NOMO-1 treated with dmso at 0.1 percent for 144 hours (cell line): ENCODE results near the gene ZNRD2.

Experiments
- DNase-seq: peaks from one replicate; lab custom pipeline; 2025; ENCODE audit not compliant: unreplicated experiment; lab: John Stamatoyannopoulos, UW

The ZNRD2 gene

GRCh38 chr11:65572356-65573051 lies 2.2 kb downstream of the ZNRD2 start, which contains the start of gene FAM89B:
TSS of gene FAM89B (plus strand) at chr11:65572538. CDS start at chr11:65572670, 132 bp downstream.
- peak; percentile 81 for DNase-seq

DNA sequence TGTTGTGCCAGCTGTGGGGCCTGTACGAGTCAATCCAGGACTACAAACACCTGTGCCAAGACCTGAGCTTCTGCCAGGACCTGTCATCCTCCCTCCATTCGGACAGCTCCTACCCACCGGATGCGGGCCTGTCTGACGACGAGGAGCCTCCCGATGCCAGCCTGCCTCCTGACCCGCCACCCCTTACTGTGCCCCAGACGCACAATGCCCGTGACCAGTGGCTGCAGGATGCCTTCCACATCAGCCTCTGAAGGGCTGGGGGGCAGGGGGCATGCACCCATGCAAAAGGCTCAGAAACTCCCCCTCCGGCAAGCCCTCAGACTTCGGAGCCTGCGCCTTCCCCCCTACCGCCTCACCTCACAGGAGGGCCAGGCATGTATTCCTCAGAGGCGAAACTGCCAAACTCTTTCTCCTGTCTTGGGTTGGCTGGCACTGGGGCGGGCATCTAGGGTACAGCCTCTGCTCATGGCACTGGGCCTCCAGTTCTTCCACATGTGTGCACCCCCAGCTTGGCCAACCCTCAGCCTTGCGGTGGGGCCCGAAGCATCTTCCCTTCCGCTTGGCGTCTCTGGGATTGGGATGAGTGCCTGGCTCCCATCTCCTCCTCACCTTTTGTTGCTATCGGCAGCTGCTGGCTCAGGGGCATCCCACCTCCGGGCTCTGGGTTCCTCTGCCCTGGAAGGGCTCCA lies 3.3 kb downstream of the ZNRD2 start:
- DNase-seq: no peak

DNA sequence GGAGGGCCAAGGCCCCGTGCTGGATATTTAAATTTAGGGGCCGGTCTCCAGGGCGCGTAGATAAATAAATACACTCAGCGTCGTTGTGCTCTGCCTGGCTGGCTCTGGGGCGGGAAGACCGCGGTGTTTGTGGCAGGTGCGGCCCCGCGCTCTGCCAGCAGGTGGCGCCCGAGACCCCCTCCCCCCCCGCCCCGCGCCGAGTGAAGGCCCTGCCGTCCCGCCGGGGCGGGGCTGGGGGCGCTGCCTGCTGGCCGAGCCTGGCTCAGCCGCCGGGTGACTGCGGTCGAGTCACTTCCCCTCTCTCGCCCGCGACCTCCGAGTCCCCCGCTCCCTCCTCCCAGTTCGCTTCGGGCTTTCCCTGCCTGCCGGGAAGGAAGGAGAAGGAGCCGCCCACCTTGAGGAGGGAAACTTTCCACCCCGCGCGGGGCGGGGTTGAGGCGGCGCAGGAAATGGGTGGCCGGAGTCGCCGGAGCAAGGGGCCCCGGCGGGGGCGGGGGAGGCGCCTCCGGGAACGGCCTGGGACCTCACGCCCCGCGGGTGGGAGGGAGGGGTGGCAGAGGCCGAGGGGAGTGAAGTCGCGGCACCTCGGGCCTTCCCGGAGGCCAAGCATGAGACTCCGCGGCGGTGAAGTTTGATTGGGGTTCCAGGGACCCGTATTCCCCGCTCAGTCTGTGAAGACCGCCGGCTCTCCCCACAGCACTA lies 4.0 kb downstream of the ZNRD2 start:
- peak; percentile 98 for DNase-seq

DNA sequence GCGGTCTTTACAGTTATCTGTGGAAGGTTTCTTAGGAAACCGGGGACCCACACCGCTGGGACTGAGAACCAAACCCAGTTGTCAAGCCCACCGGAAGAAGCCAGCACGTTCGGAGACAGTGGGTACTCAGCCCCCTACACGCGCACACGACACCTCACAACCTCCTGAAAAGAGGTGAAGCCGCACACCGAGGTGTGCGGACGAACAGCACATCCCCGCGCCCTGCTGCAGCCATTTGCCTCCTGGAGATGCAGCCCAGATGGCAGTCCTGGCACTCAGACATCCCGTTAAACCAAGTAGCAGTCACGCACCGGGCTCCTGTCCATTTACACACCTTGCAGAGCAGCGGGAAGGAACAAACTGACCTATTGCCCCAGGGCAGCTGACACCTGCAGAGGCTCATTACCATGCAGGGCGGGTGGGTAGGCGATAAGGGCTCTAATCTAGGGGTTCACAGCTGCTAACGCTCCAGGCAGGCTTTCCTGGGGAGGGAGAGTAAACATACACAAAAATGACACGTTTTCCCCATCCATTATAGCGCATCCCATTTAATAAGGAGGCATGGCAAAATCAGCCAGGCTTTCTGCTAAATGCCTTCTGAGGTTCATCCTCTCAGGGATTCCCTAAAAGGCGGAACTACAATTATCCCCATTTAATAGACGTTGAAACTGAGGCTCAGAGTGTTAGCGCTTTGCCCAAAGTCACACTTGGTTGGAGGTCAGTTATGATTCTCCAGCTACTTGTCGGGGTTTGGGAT lies 4.7 kb downstream of the ZNRD2 start:
- no peak for DNase-seq

DNA sequence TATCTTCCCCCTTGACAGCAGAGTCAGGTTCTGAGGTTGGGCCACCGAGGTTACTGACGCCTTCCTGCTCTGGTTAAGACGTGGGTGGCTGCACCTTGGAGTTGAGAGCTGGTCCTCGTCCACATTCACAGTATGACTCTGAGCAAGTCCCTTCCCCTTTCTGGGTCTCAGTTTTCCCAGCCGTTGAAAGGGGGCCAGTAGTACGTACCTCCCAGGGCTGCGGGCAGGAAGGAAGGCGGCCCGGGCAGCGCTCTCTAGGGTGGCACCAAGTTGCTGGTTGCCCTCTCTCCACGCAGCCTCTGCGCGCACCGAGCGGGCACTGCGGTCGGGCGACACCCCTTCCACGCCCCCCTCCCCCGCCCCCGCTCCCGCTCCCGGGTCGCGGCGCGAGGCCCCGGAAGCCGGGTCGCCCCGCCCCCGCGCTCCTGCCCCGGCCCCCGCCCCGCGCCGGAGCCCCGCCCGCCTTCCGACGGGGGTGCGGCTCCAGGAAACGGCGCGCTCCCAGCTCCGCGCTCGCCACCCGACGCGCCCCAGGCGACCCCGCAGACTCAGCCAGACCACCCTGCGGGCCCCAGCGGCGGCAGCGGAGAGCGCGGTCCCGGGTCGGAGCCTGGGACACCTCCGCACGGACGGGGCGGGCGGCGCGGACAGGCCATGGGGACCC lies 5.4 kb downstream of the ZNRD2 start, which contains the start of gene EHBP1L1:
TSS of gene EHBP1L1 (plus strand) at position 486 of the 664 bp plus-strand sequence. CDS start 250 bp downstream, outside the sequence.
- peak; percentile 47 for DNase-seq

GRCh38 chr11:65576232-65576866 lies 6.1 kb downstream of the ZNRD2 start:
- DNase-seq: no peak

GRCh38 chr11:65576867-65577755 lies 6.8 kb downstream of the ZNRD2 start:
- peak; percentile 64 for DNase-seq

DNA sequence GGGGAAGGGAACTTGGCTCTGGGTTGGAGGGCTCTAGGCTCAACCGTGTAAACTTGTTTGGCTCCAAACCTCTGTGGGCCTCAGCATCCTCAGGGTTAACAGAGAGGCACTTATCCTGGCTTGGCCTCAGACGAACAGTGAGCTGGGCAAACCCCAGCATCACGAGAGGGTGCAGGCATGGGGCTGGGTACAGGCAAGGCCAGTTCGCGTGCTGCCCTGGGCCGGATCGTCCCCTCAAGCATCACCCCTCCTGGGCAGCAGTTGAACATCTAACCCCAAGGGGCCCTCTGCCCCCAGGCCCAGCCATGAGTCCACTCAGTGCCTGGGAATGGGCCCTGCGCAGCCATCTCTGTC lies 7.5 kb downstream of the ZNRD2 start:
- DNase-seq: no peak

- no peak for DNase-seq
Observed at GRCh38 chr11:65578134-65578533, 7.9 kb downstream of the ZNRD2 start.

DNA sequence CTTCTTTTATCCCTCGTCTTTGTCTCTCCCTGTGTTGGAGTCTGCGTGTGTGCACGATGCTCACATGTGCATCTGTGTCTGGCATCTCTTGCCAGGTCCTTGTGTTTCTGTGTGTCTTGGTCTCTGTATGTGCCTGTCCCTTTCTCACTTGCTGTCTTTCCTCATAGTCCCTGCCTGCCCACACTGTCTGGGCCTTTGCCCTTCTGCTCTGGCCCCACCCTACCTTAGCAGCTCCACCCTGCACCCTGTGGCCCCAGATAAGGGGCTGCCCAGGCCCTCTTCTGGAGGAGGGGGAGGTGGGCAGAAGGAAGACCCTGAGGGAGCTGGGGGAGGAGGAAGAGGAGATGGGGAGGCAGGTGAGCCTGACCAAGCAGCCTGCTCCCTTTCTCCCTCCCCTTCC lies 8.4 kb downstream of the ZNRD2 start:
- no peak for DNase-seq

- DNase-seq: no peak
Observed at GRCh38 chr11:65579291-65579690, 9.0 kb downstream of the ZNRD2 start.

- DNase-seq: no peak
Observed at GRCh38 chr11:65580031-65580692, 9.9 kb downstream of the ZNRD2 start.

- DNase-seq: no peak
Observed at GRCh38 chr11:65580756-65581155, 10.5 kb downstream of the ZNRD2 start.

- DNase-seq: no peak
Observed at GRCh38 chr11:65581928-65582327, 11.7 kb downstream of the ZNRD2 start.

GRCh38 chr11:65583589-65583988 lies 13.3 kb downstream of the ZNRD2 start:
- no peak for DNase-seq

GRCh38 chr11:65584106-65584505 lies 13.8 kb downstream of the ZNRD2 start:
- no peak for DNase-seq

DNA sequence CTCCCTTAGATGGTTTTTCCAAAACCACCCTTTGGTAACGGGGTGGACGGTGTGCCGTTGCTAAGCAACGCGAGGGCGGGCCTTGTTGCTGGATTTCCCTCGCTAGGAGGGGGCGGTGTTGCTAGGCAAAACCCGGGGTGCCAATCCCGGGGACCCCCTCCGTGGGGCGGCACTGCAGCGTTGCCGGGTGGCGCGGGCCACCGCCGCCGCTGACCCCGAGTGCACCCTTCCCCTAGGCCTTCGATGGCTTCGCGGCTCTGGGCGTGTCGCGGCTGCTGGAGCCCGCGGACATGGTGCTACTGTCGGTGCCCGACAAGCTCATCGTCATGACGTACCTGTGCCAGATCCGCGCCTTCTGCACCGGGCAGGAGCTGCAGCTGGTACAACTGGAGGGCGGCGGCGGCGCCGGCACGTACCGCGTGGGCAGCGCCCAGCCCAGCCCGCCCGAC lies 14.5 kb downstream of the ZNRD2 start:
- no peak for DNase-seq

DNA sequence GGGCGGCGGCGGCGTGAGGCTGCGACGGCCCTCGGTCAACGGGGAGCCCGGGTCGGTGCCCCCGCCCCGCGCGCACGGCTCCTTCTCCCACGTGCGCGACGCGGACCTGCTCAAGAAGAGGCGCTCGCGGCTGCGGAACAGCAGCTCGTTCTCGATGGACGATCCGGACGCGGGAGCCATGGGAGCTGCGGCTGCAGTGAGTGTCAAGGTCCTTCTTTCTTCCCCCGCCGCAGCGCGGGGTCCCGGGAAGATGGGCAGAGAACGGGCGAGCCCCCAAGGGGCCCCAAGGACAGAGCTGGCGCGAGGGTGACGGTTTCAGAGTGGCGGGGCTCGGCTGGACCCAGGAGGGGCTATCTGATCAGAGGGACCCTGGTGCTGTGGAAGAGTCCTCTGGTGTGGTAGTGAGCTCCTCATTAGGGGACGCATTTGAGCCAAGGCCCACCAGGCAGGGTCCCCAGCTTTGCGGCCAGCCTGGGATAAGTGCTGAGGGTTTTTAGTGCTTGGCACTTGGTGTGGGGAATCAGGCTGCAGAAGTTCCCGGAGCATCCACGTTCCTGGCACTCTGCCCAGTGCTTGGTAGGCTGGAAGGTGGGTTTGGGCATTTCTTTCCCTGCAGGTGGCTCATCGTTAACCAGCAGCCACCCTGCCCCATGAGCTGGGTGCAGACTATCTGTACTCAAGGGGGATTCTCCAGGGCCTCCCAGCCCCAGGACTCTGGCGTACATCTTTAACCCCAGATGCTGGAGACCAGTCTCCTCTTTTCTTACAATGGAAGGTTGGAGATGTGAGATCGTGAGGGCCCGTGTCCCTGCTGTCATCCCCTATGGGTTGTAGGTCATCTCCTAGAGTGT lies 15.3 kb downstream of the ZNRD2 start:
- DNase-seq: no peak
